Right lobe of liver (tissue), 6 donors: ENCODE data around the gene FCAMR. TPM values are rescaled to one million over a fixed set of nuclear protein-coding genes. Genes with fewer than 3 reads are reported as not detected.

Source experiments
- ATAC-seq, 4 donors: fragments of 200-7000 bp; cut with Tn5 transposase; one replicate each; pipeline ENCODE4 v1.9.1; 2020; ENCODE audit warnings: mild to moderate bottlenecking in 4 of 4, moderate library complexity in 4 of 4
- DNase-seq, 3 donors: peaks; one replicate each; pipeline ENCODE4 v3.0.0-alpha.2; 2020
- H3K27ac ChIP-seq, 3 donors: fragments of 200-600 bp; one replicate each; pipeline ENCODE4 v1.8.0; 2022
- H3K27me3 ChIP-seq, 2 donors: fragments of 200-600 bp; one replicate each; pipeline ENCODE4 v1.8.0; 2022
- H3K36me3 ChIP-seq, 4 donors: fragments of 200-600 bp; sonication (generic) in 1 of 4; one replicate each; pipeline versions ENCODE4 v1.5.1 to v1.8.0; 2017 to 2022; ENCODE audit warnings: control low read depth in 1 of 4
- H3K4me1 ChIP-seq, 4 donors: fragments of 200-600 bp; sonication (generic) in 1 of 4; one replicate each; pipeline versions ENCODE4 v1.5.1 to v1.8.0; 2017 to 2022; ENCODE audit warnings: control low read depth in 1 of 4
- H3K4me3 ChIP-seq, 3 donors: fragments of 200-600 bp; one replicate each; pipeline ENCODE4 v1.8.0; 2022
- H3K9me3 ChIP-seq, 4 donors: fragments of 200-600 bp; sonication (generic) in 1 of 4; one replicate each; pipeline versions ENCODE4 v1.5.1 to v1.8.0; 2017 to 2022; ENCODE audit warnings: control low read depth in 1 of 4
- POLR2A ChIP-seq: fragments of 450-650 bp; IDR thresholded peaks from one replicate; pipeline ENCODE4 v1.6.1; 2017; ENCODE audit warnings: antibody characterized with exemption, mild to moderate bottlenecking
- WGBS: methylation state at CpG from one replicate; pipeline ENCODE4 v1.1.6; 2018; ENCODE audit warnings: low coverage, low lambda C conversion rate; ENCODE audit not compliant: insufficient coverage; ENCODE audit errors: missing lambda C conversion rate; 5-methylcytosine and 5-hydroxymethylcytosine counted together
- intact Hi-C, 2 donors: fragments of 100-400 bp; cut with DNase I; formaldehyde crosslinking; loops; one replicate each; pipeline versions ENCODE4 v1.11.2 to v1.14.1; 2022
- total RNA-seq, 6 experiments: library from RNA; depleted of rRNA in 2 of 6; stranded (reverse); fragments of >200 nt in 2 of 6; fragmentation: NEBNext Ultra II Directional in 3 of 6; extraction: Animal tissue kit (Norgen Biotek cat#: 25700) in 3 of 6; gene quantifications; one replicate each; pipeline versions ENCODE4 v1.1.0 to v1.2.4, GENCODE V29; 2016 to 2023
- TF ChIP-seq, protein P1 (sequence below), 4 donors: fragments of 200-600 bp in 3 of 4; fragments of 450-650 bp in 1 of 4; IDR thresholded peaks; one replicate each; pipeline versions ENCODE4 v1.5.1 to v1.8.0; 2016 to 2022; ENCODE audit warnings: antibody characterized with exemption in 4 of 4, mild to moderate bottlenecking in 2 of 4
- donor health status: DM: no; HTN: yes; CAD: no.
- donor health status: DM: no; HTN: no; CAD: no.
- donor health status: DM: no; HTN: no; CAD: no.
- donor health status: DM: no; HTN: yes; CAD: no.
- donor health status: DM: no; HTN: yes; CAD: no.

The FCAMR gene
- total RNA-seq, 6 experiments from 2014 or later = 0.44 to 31.1 (median 2.2) TPM

- Histone ChIP-seq H3K4me1 (no peaks in the 10 kb centered on the region), H3K9me3 (no peaks in the 10 kb centered on the region), H3K27me3 (no peaks in the 10 kb centered on the region), H3K27ac (no peak overlapping the region), H3K36me3 (no peaks in the 10 kb centered on the region), H3K4me3 (no peak overlapping the region)
- TF ChIP-seq, protein P1, sequence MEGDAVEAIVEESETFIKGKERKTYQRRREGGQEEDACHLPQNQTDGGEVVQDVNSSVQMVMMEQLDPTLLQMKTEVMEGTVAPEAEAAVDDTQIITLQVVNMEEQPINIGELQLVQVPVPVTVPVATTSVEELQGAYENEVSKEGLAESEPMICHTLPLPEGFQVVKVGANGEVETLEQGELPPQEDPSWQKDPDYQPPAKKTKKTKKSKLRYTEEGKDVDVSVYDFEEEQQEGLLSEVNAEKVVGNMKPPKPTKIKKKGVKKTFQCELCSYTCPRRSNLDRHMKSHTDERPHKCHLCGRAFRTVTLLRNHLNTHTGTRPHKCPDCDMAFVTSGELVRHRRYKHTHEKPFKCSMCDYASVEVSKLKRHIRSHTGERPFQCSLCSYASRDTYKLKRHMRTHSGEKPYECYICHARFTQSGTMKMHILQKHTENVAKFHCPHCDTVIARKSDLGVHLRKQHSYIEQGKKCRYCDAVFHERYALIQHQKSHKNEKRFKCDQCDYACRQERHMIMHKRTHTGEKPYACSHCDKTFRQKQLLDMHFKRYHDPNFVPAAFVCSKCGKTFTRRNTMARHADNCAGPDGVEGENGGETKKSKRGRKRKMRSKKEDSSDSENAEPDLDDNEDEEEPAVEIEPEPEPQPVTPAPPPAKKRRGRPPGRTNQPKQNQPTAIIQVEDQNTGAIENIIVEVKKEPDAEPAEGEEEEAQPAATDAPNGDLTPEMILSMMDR (IDR thresholded peaks at IDR 0.05) = no peak
- TF ChIP-seq POLR2A = no peak
- DNase-seq (no peak), ATAC-seq (peak in 2 of 4 donors; percentile 28 to 51)
- intact Hi-C loops = no loop called here
- WGBS = 83% methylated on average over 6 of the region's 7 CpGs
Measured at GRCh38 chr1:206962272-206962671, 8.0 kb downstream of the FCAMR start.

- no peaks in the 10 kb centered on the region for H3K9me3 ChIP-seq
- no peaks in the 10 kb centered on the region for H3K4me1 ChIP-seq
- H3K4me3 ChIP-seq = no peak overlapping the region
- no peak overlapping the region for H3K27ac ChIP-seq
- no peak for TF ChIP-seq POLR2A
- TF ChIP-seq, protein P1 (IDR thresholded peaks at IDR 0.05) = no peak
- no peaks in the 10 kb centered on the region for H3K36me3 ChIP-seq
- no peak for DNase-seq
- ATAC-seq = no peak
- 80% methylated on average over 1 of the region's 3 CpGs for WGBS
- no peaks in the 10 kb centered on the region for H3K27me3 ChIP-seq
- intact Hi-C loops = no loop called here
Measured at GRCh38 chr1:206961668-206962067, 8.6 kb downstream of the FCAMR start.

GRCh38 chr1:206960676-206961386, 9.4 kb downstream of the FCAMR start:
- DNase-seq = no peak
- Histone ChIP-seq H3K4me1 (peaks cover 0 to 7% (median under 1%) of the 10 kb centered on the region in 4 donors), H3K36me3 (no peaks in the 10 kb centered on the region), H3K4me3 (no peak overlapping the region), H3K9me3 (no peaks in the 10 kb centered on the region), H3K27ac (no peak overlapping the region), H3K27me3 (no peaks in the 10 kb centered on the region)
- TF ChIP-seq POLR2A = no peak
- TF ChIP-seq, protein P1 (IDR thresholded peaks at IDR 0.05) = no peak
- intact Hi-C loops = no loop called here
- WGBS = 80% methylated on average over 1 of the region's 6 CpGs
- no peak for ATAC-seq

DNA sequence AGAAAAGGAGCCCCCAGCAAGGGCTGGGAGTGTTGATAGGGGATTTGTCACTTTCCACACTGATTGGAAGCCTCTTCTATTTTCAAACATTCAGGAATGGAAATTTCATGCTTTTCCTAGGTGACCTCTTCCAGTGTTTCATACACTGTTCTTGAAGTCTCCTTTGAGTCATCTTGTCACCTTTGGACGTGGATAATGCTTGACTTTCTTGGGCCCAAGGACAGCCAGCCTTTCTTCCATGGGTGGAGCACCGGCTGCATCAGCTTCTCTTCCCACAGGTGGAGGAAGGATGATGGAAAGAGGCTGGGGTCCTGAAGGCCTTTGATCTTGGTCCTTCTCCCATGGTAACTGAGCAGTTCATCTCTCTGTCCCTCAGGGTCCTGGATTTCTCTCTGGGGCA, 12.1 kb downstream of the FCAMR start:
- Histone ChIP-seq H3K27me3 (no peaks in the 10 kb centered on the region), H3K27ac (no peak overlapping the region), H3K4me3 (no peak overlapping the region), H3K9me3 (no peaks in the 10 kb centered on the region), H3K36me3 (no peaks in the 10 kb centered on the region), H3K4me1 (peaks cover 0 to 34% (median 14%) of the 10 kb centered on the region in 4 donors)
- TF ChIP-seq, protein P1 (IDR thresholded peaks at IDR 0.05) = no peak
- no peak for TF ChIP-seq POLR2A
- intact Hi-C loops = no loop called here
- ATAC-seq (no peak), DNase-seq (no peak)
- 80% methylated on average over 1 of the region's 2 CpGs for WGBS
